Astrocyte (in vitro differentiated cells and primary cell): ENCODE measurements around the gene ITGAV. TPM values are rescaled to one million over a fixed set of nuclear protein-coding genes. Genes with fewer than 3 reads are reported as not detected.

ENCODE experiments used
- DNase-seq: peaks from one replicate; pipeline ENCODE4 v3.0.0-alpha.2; 2010; ENCODE audit warnings: low read depth
- FAIRE-seq: peaks from 2 replicates; lab custom pipeline; 2011; peaks lifted over from hg19 to GRCh38; lab: Jason Lieb, UNC
- H2AFZ ChIP-seq: 2 replicates; pipeline ENCODE4 v1.6.0; 2012; ENCODE audit warnings: low read depth, low read length, inconsistent platforms
- H3K27ac ChIP-seq: 2 replicates; pipeline ENCODE4 v1.5.1; 2011; ENCODE audit warnings: low read depth, low read length, inconsistent platforms
- H3K27me3 ChIP-seq: 2 replicates; pipeline ENCODE4 v1.6.0; 2011; ENCODE audit warnings: low read length, inconsistent platforms; ENCODE audit not compliant: insufficient read depth
- H3K36me3 ChIP-seq: 2 replicates; pipeline ENCODE4 v1.5.1; 2011; ENCODE audit warnings: low read length, inconsistent platforms; ENCODE audit not compliant: insufficient read depth
- H3K4me1 ChIP-seq: 2 replicates; pipeline ENCODE4 v1.5.1; 2011; ENCODE audit warnings: low read length, inconsistent platforms; ENCODE audit not compliant: insufficient read depth
- H3K4me2 ChIP-seq: 2 replicates; pipeline ENCODE4 v1.6.0; 2012; ENCODE audit warnings: low read length, inconsistent platforms
- H3K4me3 ChIP-seq: 2 replicates; pipeline ENCODE4 v1.5.1; 2011; ENCODE audit warnings: low read depth, mild to moderate bottlenecking, low read length, inconsistent platforms; ENCODE audit not compliant: insufficient read depth
- H3K79me2 ChIP-seq: 2 replicates; pipeline ENCODE4 v1.6.0; 2012; ENCODE audit warnings: mild to moderate bottlenecking, low read length, inconsistent platforms; ENCODE audit not compliant: insufficient read depth
- H3K9ac ChIP-seq: 2 replicates; pipeline ENCODE4 v1.6.0; 2012; ENCODE audit warnings: mild to moderate bottlenecking, low read length, inconsistent platforms
- H3K9me3 ChIP-seq: 2 replicates; pipeline ENCODE4 v1.5.1; 2012; ENCODE audit warnings: low read depth, mild to moderate bottlenecking, low read length, inconsistent platforms; ENCODE audit not compliant: insufficient read depth
- H4K20me1 ChIP-seq: 2 replicates; pipeline ENCODE4 v1.6.0; 2012; ENCODE audit warnings: low read length, inconsistent platforms; ENCODE audit not compliant: insufficient read depth
- H3K27ac Mint-ChIP-seq: one replicate; pipeline ENCODE4 v1.8.0; 2021; ENCODE audit warnings: mild to moderate bottlenecking, mixed read lengths; ENCODE audit not compliant: unreplicated experiment
- H3K27me3 Mint-ChIP-seq: one replicate; pipeline ENCODE4 v1.8.0; 2021; ENCODE audit warnings: low read depth, mixed read lengths; ENCODE audit not compliant: unreplicated experiment
- H3K36me3 Mint-ChIP-seq: one replicate; pipeline ENCODE4 v1.8.0; 2021; ENCODE audit warnings: low read depth, mixed read lengths; ENCODE audit not compliant: unreplicated experiment
- H3K4me1 Mint-ChIP-seq: one replicate; pipeline ENCODE4 v1.8.0; 2021; ENCODE audit warnings: low read depth, mixed read lengths; ENCODE audit not compliant: unreplicated experiment
- H3K4me3 Mint-ChIP-seq: one replicate; pipeline ENCODE4 v1.8.0; 2021; ENCODE audit warnings: mild to moderate bottlenecking, moderate library complexity, mixed read lengths; ENCODE audit not compliant: unreplicated experiment
- H3K9me3 Mint-ChIP-seq: one replicate; pipeline ENCODE4 v1.8.0; 2021; ENCODE audit warnings: mild to moderate bottlenecking, mixed read lengths; ENCODE audit not compliant: unreplicated experiment
- CTCF ChIP-seq: IDR thresholded peaks from 2 replicates; pipeline ENCODE4 v1.5.1; 2011; ENCODE audit warnings: low read depth, mild to moderate bottlenecking, inconsistent platforms, low read length, moderate library complexity; ENCODE audit not compliant: insufficient read depth
- EZH2 ChIP-seq: IDR thresholded peaks from 2 replicates; pipeline ENCODE4 v1.6.1; 2012; ENCODE audit warnings: mild to moderate bottlenecking, low read length, inconsistent platforms; ENCODE audit not compliant: insufficient read depth
- total RNA-seq: library from RNA; stranded (reverse); gene quantifications from 2 replicates; pipeline ENCODE4 v1.2.1, GENCODE V29; 2021

Gene ITGAV
- total RNA-seq, 1 donor from 2014 or later = 661 TPM

- Histone ChIP-seq H3K4me3 (no peak overlapping the region), H3K9me3 (no peaks in the 10 kb centered on the region), H3K4me2 (no peak overlapping the region), H3K79me2 (no peaks in the 10 kb centered on the region), H2AFZ (no peak overlapping the region), H3K27ac (no peak overlapping the region), H3K27me3 (no peaks in the 10 kb centered on the region), H3K4me1 (no peaks in the 10 kb centered on the region), H4K20me1 (no peaks in the 10 kb centered on the region), H3K9ac (no peak overlapping the region), H3K36me3 (peaks cover 9% of the 10 kb centered on the region)
- no peak for DNase-seq
- peaks cover 11% of the 10 kb centered on the region for H3K9me3 Mint-ChIP-seq
- no peaks in the 10 kb centered on the region for H3K27me3 Mint-ChIP-seq
- no peak overlapping the region for H3K4me3 Mint-ChIP-seq
- no peak for FAIRE-seq
- H3K36me3 Mint-ChIP-seq = peaks cover 8% of the 10 kb centered on the region
- TF ChIP-seq EZH2 (no peak), CTCF (no peak)
- peaks cover 6% of the 10 kb centered on the region for H3K4me1 Mint-ChIP-seq
- H3K27ac Mint-ChIP-seq = no peak overlapping the region
Measured at GRCh38 chr2:186683341-186683740, 93.5 kb downstream of the ITGAV start.

- H3K9me3 ChIP-seq = no peaks in the 10 kb centered on the region
- no peaks in the 10 kb centered on the region for H3K36me3 ChIP-seq
- no peak overlapping the region for H3K4me3 Mint-ChIP-seq
- TF ChIP-seq CTCF (no peak), EZH2 (no peak)
- DNase-seq (no peak), FAIRE-seq (no peak)
- no peak overlapping the region for H3K27ac Mint-ChIP-seq
- peaks cover 11% of the 10 kb centered on the region for H3K9me3 Mint-ChIP-seq
- H3K36me3 Mint-ChIP-seq = no peaks in the 10 kb centered on the region
- no peaks in the 10 kb centered on the region for H3K79me2 ChIP-seq
- no peak overlapping the region for H3K27ac ChIP-seq
- peaks cover 3% of the 10 kb centered on the region for H3K27me3 Mint-ChIP-seq
- no peaks in the 10 kb centered on the region for H3K27me3 ChIP-seq
- H3K4me1 Mint-ChIP-seq = peaks cover 2% of the 10 kb centered on the region
- no peak overlapping the region for H3K9ac ChIP-seq
- peaks cover 4% of the 10 kb centered on the region for H3K4me1 ChIP-seq
- no peak overlapping the region for H2AFZ ChIP-seq
- H4K20me1 ChIP-seq = no peaks in the 10 kb centered on the region
- H3K4me3 ChIP-seq = no peak overlapping the region
- no peak overlapping the region for H3K4me2 ChIP-seq
Measured at GRCh38 chr2:186687807-186688211, 98.0 kb downstream of the ITGAV start.

GRCh38 chr2:186688813-186689212 lies 99.0 kb downstream of the ITGAV start:
- DNase-seq (no peak), FAIRE-seq (no peak)
- Histone ChIP-seq H3K4me3 (no peak overlapping the region), H4K20me1 (no peaks in the 10 kb centered on the region), H3K4me1 (peaks cover 4% of the 10 kb centered on the region), H3K9me3 (no peaks in the 10 kb centered on the region), H2AFZ (no peak overlapping the region), H3K9ac (no peak overlapping the region), H3K4me2 (no peak overlapping the region), H3K79me2 (no peaks in the 10 kb centered on the region), H3K27me3 (no peaks in the 10 kb centered on the region), H3K27ac (no peak overlapping the region), H3K36me3 (no peaks in the 10 kb centered on the region)
- H3K4me3 Mint-ChIP-seq = no peak overlapping the region
- H3K27me3 Mint-ChIP-seq = peaks cover 3% of the 10 kb centered on the region
- peaks cover 11% of the 10 kb centered on the region for H3K9me3 Mint-ChIP-seq
- TF ChIP-seq EZH2 (no peak), CTCF (no peak)
- H3K27ac Mint-ChIP-seq = no peak overlapping the region
- H3K36me3 Mint-ChIP-seq = no peaks in the 10 kb centered on the region
- H3K4me1 Mint-ChIP-seq = peaks cover 2% of the 10 kb centered on the region
